Left ventricle myocardium inferior (tissue), 1 donor: Measurements from ENCODE around the gene ARHGEF19. TPM values are rescaled to one million over a fixed set of nuclear protein-coding genes. Genes with fewer than 3 reads are reported as not detected.

Source experiments
- DNase-seq: peaks from one replicate; pipeline ENCODE4 v3.0.0-alpha.2; 2020
- H3K27ac ChIP-seq: fragments of 200-600 bp; replicated peaks from 2 replicates; pipeline ENCODE4 v1.8.0; 2021
- H3K27me3 ChIP-seq: fragments of 200-600 bp; 2 replicates; pipeline ENCODE4 v1.8.0; 2021; ENCODE audit warnings: low read depth
- H3K36me3 ChIP-seq: fragments of 200-600 bp; 2 replicates; pipeline ENCODE4 v1.8.0; 2021
- H3K4me1 ChIP-seq: fragments of 200-600 bp; 2 replicates; pipeline ENCODE4 v1.8.0; 2021
- H3K4me3 ChIP-seq: fragments of 200-600 bp; 2 replicates; pipeline ENCODE4 v1.8.0; 2021; ENCODE audit warnings: mild to moderate bottlenecking, moderate library complexity
- H3K9me3 ChIP-seq: fragments of 200-600 bp; replicated peaks from 2 replicates; pipeline ENCODE4 v1.8.0; 2021
- intact Hi-C: fragments of 100-400 bp; cut with micrococcal nuclease; formaldehyde crosslinking; loops from one replicate; pipeline ENCODE4 v1.11.0; 2022
- total RNA-seq: library from RNA; stranded (reverse); fragmentation: NEBNext Ultra II Directional; extraction: Animal tissue kit (Norgen Biotek cat#: 25700); gene quantifications from one replicate; pipeline ENCODE4 v1.2.1, GENCODE V29; 2021
- TF ChIP-seq, protein P1 (sequence below): fragments of 200-600 bp; IDR thresholded peaks from 2 replicates; pipeline ENCODE4 v1.8.0; 2021; ENCODE audit warnings: antibody characterized with exemption, mild to moderate bottlenecking, borderline replicate concordance
- donor health status: DM: no; HTN: yes; CAD: no; lungs with severe emphysema.

ARHGEF19 gene
- total RNA-seq, 1 donor from 2014 or later: 2.2 TPM

DNA sequence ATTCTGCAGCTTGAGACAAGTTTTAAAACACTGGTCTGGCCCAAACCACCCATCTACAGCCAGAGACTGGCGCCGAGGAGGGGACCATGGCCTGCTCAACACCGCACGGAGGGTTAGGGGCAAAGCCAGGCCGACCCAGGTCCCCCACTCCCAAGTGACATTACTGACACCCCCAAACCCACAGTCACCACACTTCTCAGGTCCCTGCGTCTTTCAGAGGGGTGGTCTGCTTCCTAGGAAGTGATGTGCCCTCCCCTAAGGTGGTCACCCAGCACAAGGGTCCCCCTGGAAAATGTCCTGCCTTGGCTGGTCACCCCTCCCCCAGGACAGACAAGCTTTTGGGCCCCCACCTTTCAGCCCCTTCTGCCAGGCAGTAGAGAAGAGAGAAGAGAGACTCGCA, 35.8 kb downstream of the ARHGEF19 start:
- H3K27ac ChIP-seq: peak overlapping the region; percentile 88
- no peak for DNase-seq
- intact Hi-C loops: no loop called here
- H3K4me3 ChIP-seq: peak overlapping the region; percentile 21
- TF ChIP-seq, protein P1, sequence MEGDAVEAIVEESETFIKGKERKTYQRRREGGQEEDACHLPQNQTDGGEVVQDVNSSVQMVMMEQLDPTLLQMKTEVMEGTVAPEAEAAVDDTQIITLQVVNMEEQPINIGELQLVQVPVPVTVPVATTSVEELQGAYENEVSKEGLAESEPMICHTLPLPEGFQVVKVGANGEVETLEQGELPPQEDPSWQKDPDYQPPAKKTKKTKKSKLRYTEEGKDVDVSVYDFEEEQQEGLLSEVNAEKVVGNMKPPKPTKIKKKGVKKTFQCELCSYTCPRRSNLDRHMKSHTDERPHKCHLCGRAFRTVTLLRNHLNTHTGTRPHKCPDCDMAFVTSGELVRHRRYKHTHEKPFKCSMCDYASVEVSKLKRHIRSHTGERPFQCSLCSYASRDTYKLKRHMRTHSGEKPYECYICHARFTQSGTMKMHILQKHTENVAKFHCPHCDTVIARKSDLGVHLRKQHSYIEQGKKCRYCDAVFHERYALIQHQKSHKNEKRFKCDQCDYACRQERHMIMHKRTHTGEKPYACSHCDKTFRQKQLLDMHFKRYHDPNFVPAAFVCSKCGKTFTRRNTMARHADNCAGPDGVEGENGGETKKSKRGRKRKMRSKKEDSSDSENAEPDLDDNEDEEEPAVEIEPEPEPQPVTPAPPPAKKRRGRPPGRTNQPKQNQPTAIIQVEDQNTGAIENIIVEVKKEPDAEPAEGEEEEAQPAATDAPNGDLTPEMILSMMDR: no peak
- H3K27me3 ChIP-seq: no peaks in the 10 kb centered on the region
- H3K4me1 ChIP-seq: peaks cover 64% of the 10 kb centered on the region
- no peaks in the 10 kb centered on the region for H3K9me3 ChIP-seq
- H3K36me3 ChIP-seq: no peaks in the 10 kb centered on the region

DNA sequence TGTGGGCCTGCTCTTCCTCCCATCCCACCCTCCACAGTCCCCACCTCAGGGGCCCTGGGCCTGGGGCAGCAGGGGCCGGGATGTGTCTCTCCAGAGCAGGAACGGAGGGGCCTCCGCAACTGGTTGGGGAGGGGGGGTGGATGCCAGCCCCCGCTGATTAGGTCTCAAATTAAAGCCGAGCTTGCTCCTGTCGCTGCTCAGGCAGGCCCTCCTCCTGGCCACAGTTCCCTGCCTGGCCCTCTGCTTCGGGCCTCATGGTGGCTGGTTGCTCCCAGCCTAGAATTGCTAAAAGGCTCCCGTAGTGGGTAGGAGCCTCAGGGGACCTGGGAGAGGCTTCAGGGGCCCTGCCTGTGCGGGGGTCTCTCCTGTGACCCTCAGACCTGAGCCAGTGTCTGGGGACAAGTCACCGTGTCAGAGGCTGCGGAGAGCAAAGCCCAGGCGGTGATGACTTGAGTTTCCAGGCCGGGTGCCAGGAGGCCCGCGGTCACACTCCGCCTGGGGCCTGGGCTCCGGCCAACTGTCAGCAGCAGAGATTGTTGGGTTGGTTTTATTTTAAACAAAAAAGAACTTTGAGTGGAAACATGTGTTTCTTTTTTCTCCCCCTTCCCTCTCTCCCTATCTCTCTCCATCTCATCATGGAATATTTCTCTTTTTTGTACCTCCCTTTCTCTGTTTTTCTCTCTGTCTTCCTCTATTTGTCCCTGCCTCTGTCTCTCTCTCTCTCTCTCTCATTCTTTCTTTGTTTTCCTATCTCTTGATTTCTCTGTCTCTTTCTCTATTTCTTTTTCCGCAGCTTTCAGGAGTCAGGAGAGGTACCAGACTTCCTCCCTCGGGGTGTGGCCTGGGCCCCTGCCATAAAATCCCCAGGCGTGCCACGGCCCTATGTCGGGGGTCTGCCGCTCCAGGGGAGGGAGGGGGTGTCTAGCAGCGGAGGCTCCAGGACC, 36.6 kb downstream of the ARHGEF19 start:
- Histone ChIP-seq H3K9me3 (no peaks in the 10 kb centered on the region), H3K27me3 (no peaks in the 10 kb centered on the region), H3K4me1 (peaks cover 56% of the 10 kb centered on the region), H3K36me3 (no peaks in the 10 kb centered on the region), H3K4me3 (peak overlapping the region; percentile 21), H3K27ac (peak overlapping the region; percentile 88)
- TF ChIP-seq, protein P1: no peak
- peak; percentile 92 for DNase-seq
- intact Hi-C loops: no loop called here

DNA sequence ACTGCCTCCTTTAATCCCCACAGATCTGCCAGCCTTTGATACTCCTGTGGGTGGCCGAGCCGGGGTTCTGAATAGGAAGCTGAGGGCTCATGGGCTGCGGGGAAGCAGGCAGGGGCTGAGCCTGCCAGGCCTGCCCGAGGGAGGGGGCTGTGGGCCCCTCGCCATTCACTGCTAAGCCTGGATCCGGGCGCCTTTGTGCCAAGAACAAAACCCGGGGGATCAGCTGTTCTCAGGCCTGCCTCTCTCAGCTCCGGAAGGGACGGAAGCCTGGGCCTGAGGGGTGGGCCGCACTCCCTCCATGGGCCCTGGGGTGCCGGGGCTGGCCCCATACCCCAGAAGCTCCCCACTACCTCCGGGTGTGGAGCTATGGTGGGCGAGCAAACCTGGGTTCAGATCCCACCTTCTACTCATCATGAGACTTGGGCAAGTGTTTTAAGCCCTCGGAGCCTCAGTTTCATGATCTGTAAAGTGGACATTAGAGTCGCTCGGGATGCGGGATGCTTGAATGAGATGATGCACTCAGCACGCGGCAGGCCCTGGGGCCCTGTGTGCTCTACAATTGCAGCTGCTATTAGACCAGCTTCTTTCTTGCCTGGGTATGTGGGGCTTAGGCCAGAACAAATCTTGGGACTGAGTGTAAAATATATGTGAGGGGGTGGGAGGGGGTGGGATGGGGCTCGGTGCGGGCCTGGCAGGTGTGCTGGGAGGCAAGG, 37.4 kb downstream of the ARHGEF19 start:
- no peaks in the 10 kb centered on the region for H3K36me3 ChIP-seq
- no peak for DNase-seq
- H3K9me3 ChIP-seq: no peaks in the 10 kb centered on the region
- no peaks in the 10 kb centered on the region for H3K27me3 ChIP-seq
- H3K27ac ChIP-seq: peak overlapping the region; percentile 88
- intact Hi-C loops: no loop called here
- TF ChIP-seq, protein P1: no peak
- no peak overlapping the region for H3K4me3 ChIP-seq
- H3K4me1 ChIP-seq: peaks cover 52% of the 10 kb centered on the region

DNA sequence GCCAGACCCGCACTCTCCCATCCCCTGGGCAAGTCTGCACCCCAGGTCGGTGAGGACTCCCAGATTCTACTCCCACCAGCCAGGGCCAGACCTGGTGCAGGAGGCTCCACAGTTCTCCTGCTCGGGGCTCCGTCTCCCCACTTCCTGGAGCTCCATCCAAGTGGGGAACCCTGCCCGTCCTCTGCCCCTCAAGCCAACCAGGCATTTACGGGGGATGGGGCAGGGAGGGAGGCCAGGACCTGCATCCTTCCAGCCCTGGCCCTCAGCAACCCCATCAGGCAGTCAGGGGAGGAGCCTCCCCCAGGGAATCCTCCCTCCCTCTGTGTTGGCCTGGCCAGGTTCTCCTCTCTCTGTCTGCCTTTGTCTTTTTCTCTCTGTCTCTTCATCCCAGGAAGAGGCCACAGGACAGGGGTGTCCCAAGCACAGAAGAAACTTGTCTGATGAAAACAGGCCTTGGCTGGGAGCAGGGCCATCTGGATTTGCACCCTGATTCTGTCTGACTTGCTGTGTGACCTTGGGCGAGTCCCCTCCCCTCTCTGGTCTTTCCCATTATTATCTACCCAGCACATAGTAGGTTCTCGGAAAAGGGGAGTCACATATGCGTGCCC, 38.1 kb downstream of the ARHGEF19 start:
- DNase-seq: no peak
- intact Hi-C loops: no loop called here
- Histone ChIP-seq H3K4me1 (peaks cover 52% of the 10 kb centered on the region), H3K4me3 (no peak overlapping the region), H3K9me3 (no peaks in the 10 kb centered on the region), H3K36me3 (no peaks in the 10 kb centered on the region), H3K27me3 (no peaks in the 10 kb centered on the region), H3K27ac (no peak overlapping the region)
- TF ChIP-seq, protein P1: no peak

DNA sequence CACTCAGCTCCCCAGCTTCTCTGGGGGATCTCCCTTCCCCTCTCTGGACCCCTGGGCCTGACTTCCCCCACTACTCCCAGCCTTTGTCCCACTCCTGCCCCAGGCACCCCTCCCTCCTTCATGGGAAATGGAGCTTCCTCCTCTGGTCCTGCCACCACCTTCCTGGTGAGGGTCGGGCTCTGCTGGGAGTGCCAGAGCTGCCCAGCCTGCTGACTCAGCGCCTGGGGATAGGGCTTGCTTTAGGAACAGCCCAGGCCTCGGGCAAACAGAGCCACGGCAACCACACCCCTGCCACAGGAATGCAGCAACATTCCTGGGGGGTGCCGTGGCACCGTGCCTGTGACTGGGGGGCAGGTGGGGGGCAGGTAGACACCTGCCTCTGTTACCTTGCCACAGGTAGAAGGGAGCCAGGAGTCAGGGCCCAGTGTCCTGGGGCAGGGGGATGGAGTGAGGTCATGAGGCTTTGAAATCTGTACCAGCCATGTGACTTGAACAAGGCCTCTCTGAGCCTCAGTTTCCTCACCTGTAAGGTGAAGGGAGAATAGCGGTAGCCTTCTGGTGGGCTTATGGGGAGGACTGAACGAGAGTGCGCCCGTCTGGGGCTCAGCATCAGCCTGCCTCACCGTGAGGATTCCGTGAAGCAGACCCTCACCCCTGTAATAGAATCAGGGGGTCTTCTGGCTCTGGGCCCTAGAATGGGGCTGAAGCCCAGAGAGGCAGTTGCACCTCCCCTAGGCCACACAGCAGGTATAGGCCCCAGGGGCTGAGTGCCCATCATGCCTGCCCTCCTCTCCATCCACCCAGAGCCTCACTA, 38.8 kb downstream of the ARHGEF19 start:
- Histone ChIP-seq H3K4me3 (no peak overlapping the region), H3K27me3 (no peaks in the 10 kb centered on the region), H3K36me3 (no peaks in the 10 kb centered on the region), H3K4me1 (peaks cover 51% of the 10 kb centered on the region), H3K27ac (no peak overlapping the region), H3K9me3 (no peaks in the 10 kb centered on the region)
- TF ChIP-seq, protein P1: no peak
- no peak for DNase-seq
- intact Hi-C loops: no loop called here
